HG03457 (cell line): ENCODE data around the gene C6orf15.
"Not testable (repeated sequence)": the region's sequence is repeated elsewhere in the genome, so short reads cannot be mapped to it uniquely, and the experiment has no call there.

Experiments used
- ATAC-seq: cut with Tn5 transposase; IDR thresholded peaks from one replicate; pipeline ENCODE4 v1.9.1; 2021; ENCODE audit warnings: moderate number of reproducible peaks; ENCODE audit not compliant: unreplicated experiment

Gene C6orf15

GRCh38 chr6:31070711-31071197 is 41.6 kb downstream of the C6orf15 start:
- no peak for ATAC-seq

- no peak for ATAC-seq
Measured at GRCh38 chr6:31068669-31069340, 43.6 kb downstream of the C6orf15 start.

GRCh38 chr6:31067891-31068668 is 44.3 kb downstream of the C6orf15 start:
- ATAC-seq, result not testable (repeated sequence)

- ATAC-seq, result not testable (repeated sequence)
Measured at GRCh38 chr6:31067028-31067427, 45.3 kb downstream of the C6orf15 start.

GRCh38 chr6:31065556-31065955 is 46.8 kb downstream of the C6orf15 start:
- ATAC-seq, result no peak

GRCh38 chr6:31063906-31064435 is 48.4 kb downstream of the C6orf15 start:
- no peak for ATAC-seq
